ENCODE data around the gene PHACTR1. TPM values are rescaled to one million over a fixed set of nuclear protein-coding genes. Genes with fewer than 3 reads are reported as not detected.
A peak's percentile ranks its signal among the peaks of the same experiment; 100 is the strongest.

The PHACTR1 gene
- total RNA-seq, 1 donor from 2014 or later: 50.7 TPM

DNA sequence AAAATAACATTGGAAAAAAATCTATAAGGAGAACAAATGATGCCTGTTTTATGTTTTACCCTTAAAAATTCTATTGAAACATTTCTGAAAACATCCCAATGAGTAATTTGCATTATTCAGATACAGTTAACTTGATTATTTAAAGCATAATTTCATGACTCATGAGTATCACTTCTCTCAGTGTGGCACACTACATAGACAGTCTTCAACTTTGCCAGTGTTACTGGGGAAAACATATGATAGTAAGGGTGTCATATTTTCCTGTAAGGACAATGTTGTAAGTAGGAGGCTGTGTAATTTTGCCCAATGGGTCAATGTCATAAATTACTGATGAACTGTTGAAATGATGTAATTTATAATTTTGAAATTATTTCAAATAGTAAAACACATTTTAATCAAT lies 125.5 kb downstream of the PHACTR1 start:
- Mint-ChIP-seq H3K4me1 (ENCODE audit: low read depth, unreplicated experiment) (peaks cover 6% of the 10 kb centered on the region), H3K36me3 (ENCODE audit: unreplicated experiment) (no peaks in the 10 kb centered on the region), H3K27me3 (ENCODE audit: unreplicated experiment) (peaks cover 2% of the 10 kb centered on the region), H3K4me3 (ENCODE audit: unreplicated experiment) (no peak overlapping the region), H3K9me3 (ENCODE audit: unreplicated experiment) (no peaks in the 10 kb centered on the region), H3K27ac (ENCODE audit: unreplicated experiment) (no peak overlapping the region)
- TF ChIP-seq, protein P1, sequence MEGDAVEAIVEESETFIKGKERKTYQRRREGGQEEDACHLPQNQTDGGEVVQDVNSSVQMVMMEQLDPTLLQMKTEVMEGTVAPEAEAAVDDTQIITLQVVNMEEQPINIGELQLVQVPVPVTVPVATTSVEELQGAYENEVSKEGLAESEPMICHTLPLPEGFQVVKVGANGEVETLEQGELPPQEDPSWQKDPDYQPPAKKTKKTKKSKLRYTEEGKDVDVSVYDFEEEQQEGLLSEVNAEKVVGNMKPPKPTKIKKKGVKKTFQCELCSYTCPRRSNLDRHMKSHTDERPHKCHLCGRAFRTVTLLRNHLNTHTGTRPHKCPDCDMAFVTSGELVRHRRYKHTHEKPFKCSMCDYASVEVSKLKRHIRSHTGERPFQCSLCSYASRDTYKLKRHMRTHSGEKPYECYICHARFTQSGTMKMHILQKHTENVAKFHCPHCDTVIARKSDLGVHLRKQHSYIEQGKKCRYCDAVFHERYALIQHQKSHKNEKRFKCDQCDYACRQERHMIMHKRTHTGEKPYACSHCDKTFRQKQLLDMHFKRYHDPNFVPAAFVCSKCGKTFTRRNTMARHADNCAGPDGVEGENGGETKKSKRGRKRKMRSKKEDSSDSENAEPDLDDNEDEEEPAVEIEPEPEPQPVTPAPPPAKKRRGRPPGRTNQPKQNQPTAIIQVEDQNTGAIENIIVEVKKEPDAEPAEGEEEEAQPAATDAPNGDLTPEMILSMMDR (IDR thresholded peaks at IDR 0.05; ENCODE audit: partially characterized antibody, unreplicated experiment): no peak
- DNase-seq: no peak

DNA sequence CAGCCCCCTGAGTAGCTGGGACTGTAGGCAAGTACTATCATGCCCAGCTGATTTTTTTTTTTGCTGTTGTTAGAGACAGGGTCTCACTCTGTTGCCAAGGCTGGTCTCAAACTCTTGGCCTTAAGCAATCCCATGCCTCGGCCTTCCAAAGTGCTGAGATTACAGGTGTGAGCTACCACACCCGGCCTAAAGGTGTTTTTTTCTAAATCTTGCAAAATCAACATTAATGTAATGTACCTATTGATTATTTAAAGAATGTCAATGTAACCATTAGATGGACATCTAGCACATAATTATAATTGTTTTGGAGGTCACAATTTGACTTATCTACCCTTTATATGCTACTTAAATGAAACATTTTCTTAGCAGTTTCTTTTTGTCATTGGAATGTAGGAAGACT lies 126.1 kb downstream of the PHACTR1 start:
- H3K27ac Mint-ChIP-seq (ENCODE audit: unreplicated experiment): no peak overlapping the region
- H3K9me3 Mint-ChIP-seq (ENCODE audit: unreplicated experiment): no peaks in the 10 kb centered on the region
- peaks cover 6% of the 10 kb centered on the region for H3K4me1 Mint-ChIP-seq (ENCODE audit: low read depth, unreplicated experiment)
- DNase-seq: no peak
- H3K27me3 Mint-ChIP-seq (ENCODE audit: unreplicated experiment): peaks cover 2% of the 10 kb centered on the region
- no peaks in the 10 kb centered on the region for H3K36me3 Mint-ChIP-seq (ENCODE audit: unreplicated experiment)
- TF ChIP-seq, protein P1 (IDR thresholded peaks at IDR 0.05; ENCODE audit: partially characterized antibody, unreplicated experiment): no peak
- H3K4me3 Mint-ChIP-seq (ENCODE audit: unreplicated experiment): no peak overlapping the region

DNA sequence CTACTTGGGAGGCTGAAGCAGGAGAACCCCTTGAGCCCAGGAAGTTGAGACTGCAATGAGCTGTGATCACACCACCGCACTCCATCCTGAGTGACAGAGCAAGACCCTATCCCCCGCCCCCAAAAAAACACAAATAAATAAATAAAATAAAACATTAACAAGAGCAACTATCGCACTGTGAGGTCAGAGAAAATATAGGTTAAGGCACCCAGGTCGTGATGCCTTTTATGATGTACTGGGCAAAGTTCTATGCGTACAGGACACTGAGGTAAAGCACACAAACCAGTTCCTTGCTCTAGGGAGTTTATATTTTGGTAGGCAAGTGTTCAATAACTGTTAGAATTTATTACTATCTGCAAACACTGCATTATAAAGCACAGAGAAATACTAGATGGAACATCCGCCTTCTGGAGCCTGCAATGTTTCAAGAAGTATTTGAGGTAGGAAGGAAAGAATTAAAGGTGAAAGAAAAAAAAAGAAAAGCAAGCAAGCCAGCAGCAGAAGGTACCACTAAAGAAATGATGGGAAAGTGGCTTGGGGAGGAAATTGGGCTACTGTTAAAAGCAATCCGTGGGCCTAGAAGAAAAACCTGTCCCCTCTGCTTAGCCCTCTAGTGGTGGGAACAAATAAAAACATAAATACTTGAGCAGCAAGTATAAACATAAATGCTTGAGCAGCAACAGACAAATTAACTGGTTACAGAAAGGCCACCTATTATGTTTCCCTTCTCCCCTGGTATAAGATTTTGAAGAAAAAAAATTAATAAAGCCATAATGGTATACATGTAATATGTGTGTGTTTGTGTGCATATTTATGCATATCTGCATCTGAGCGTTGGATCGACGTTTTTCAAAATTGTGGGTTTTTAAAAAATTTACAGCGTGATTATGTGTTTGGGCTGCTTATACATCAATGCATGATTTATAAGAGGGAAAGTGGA lies 128.0 kb downstream of the PHACTR1 start:
- TF ChIP-seq, protein P1 (IDR thresholded peaks at IDR 0.05; ENCODE audit: partially characterized antibody, unreplicated experiment): peak; percentile 88
- Mint-ChIP-seq H3K27ac (ENCODE audit: unreplicated experiment) (no peak overlapping the region), H3K36me3 (ENCODE audit: unreplicated experiment) (no peaks in the 10 kb centered on the region), H3K27me3 (ENCODE audit: unreplicated experiment) (peaks cover 2% of the 10 kb centered on the region), H3K9me3 (ENCODE audit: unreplicated experiment) (no peaks in the 10 kb centered on the region), H3K4me1 (ENCODE audit: low read depth, unreplicated experiment) (peaks cover 12% of the 10 kb centered on the region), H3K4me3 (ENCODE audit: unreplicated experiment) (no peak overlapping the region)
- DNase-seq: no peak

DNA sequence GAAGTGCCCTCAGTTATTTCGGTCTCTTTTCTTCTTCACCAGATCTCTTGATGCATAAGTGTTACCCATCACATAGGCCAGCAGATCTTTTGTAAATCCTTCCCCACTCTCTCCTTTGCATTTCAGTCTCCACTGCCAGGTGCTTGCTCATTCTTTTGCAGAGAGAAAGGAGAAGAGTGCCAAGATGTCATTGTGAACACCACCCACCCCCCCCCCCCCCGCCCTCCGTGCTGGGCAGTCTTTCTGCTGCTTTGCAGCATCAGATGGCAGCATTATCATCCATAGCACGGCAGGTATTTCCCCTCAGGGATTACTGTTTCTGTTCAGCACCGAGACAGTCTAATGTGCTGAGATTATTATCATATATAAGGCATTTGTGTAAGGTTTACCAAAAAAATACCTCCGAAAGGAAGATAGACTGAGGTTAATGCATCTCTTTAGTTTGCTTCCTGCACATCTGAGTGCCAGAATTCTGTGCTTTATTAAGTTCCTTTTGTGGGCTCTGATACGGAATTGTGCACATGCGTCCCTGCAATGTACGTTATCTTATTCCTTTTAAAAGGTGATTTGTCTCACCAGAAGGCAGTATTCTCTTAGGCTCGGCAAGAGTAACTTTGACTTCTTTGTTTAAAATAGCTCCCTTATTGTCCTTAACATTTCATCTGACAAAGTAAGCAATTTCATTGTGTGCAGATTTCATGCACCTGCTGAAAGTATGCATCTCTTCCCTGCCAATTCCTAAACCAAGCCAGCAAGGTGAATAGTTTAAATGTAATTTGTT lies 128.8 kb downstream of the PHACTR1 start:
- TF ChIP-seq, protein P1 (IDR thresholded peaks at IDR 0.05; ENCODE audit: partially characterized antibody, unreplicated experiment): no peak
- Mint-ChIP-seq H3K27me3 (ENCODE audit: unreplicated experiment) (peaks cover 2% of the 10 kb centered on the region), H3K27ac (ENCODE audit: unreplicated experiment) (no peak overlapping the region), H3K9me3 (ENCODE audit: unreplicated experiment) (no peaks in the 10 kb centered on the region), H3K36me3 (ENCODE audit: unreplicated experiment) (no peaks in the 10 kb centered on the region), H3K4me1 (ENCODE audit: low read depth, unreplicated experiment) (peaks cover 12% of the 10 kb centered on the region), H3K4me3 (ENCODE audit: unreplicated experiment) (no peak overlapping the region)
- no peak for DNase-seq

Measured in glutamatergic neuron (in vitro differentiated cells).